Transverse colon (tissue), 4 donors: Measurements from ENCODE around the gene F2RL1. TPM values are rescaled to one million over a fixed set of nuclear protein-coding genes. Genes with fewer than 3 reads are reported as not detected.
"Not testable (repeated sequence)": the region's sequence is repeated elsewhere in the genome, so short reads cannot be mapped to it uniquely, and the experiment has no call there.

Source experiments
- DNase-seq: peaks from one replicate; pipeline ENCODE4 v3.0.0-alpha.2; 2019
- H3K27ac ChIP-seq, 4 donors: fragments of 200-600 bp; sonication (generic); 2 replicates each; pipeline ENCODE4 v1.5.1; 2016 to 2018; ENCODE audit warnings: inconsistent platforms in 4 of 4
- H3K27me3 ChIP-seq: fragments of 200-600 bp; sonication (generic); 2 replicates; pipeline ENCODE4 v1.5.1; 2017; ENCODE audit warnings: inconsistent platforms
- H3K36me3 ChIP-seq, 4 donors: fragments of 200-600 bp; sonication (generic); 2 replicates each; pipeline ENCODE4 v1.5.1; 2017 to 2019; ENCODE audit warnings: inconsistent platforms in 4 of 4
- H3K4me1 ChIP-seq, 4 donors: fragments of 200-600 bp; sonication (generic); 2 replicates each; pipeline ENCODE4 v1.5.1; 2017 to 2020; ENCODE audit warnings: inconsistent platforms in 4 of 4
- H3K4me3 ChIP-seq, 4 donors: fragments of 200-600 bp; sonication (generic); 1 replicate in 1 of 4; 2 replicates in 3 of 4; pipeline versions ENCODE4 v1.5.1 to v1.6.1; 2017 to 2019; ENCODE audit warnings: inconsistent platforms in 4 of 4
- H3K9me3 ChIP-seq, 2 donors: fragments of 200-600 bp; sonication (generic); 2 replicates each; pipeline ENCODE4 v1.5.1; 2017 to 2019; ENCODE audit warnings: inconsistent platforms in 2 of 2
- CTCF ChIP-seq, 5 experiments: fragments of 200-600 bp in 3 of 5; fragments of 450-650 bp in 2 of 5; sonication (generic) in 3 of 5; IDR thresholded peaks; 1 replicate in 2 of 5; 2 replicates in 3 of 5; pipeline ENCODE4 v1.5.1; 2016 to 2017; ENCODE audit warnings: antibody characterized with exemption in 5 of 5, inconsistent platforms in 3 of 5, mild to moderate bottlenecking in 2 of 5, moderate library complexity in 1 of 5
- EP300 ChIP-seq: sonication (generic); formaldehyde crosslinking; IDR thresholded peaks from one replicate; pipeline ENCODE4 v1.6.1; 2017; ENCODE audit warnings: antibody characterized with exemption, low read depth
- POLR2A ChIP-seq: fragments of 450-650 bp; IDR thresholded peaks from one replicate; pipeline ENCODE4 v1.6.1; 2016; ENCODE audit warnings: antibody characterized with exemption, mild to moderate bottlenecking, moderate library complexity
- POLR2AphosphoS5 ChIP-seq, 3 donors: sonication (generic); formaldehyde crosslinking; IDR thresholded peaks; one replicate each; pipeline ENCODE4 v1.6.1; 2016; ENCODE audit warnings: antibody characterized with exemption in 3 of 3
- WGBS, 2 donors: methylation state at CpG; one replicate each; pipeline ENCODE4 v1.1.5; 2018; ENCODE audit warnings: low coverage in 1 of 2; 5-methylcytosine and 5-hydroxymethylcytosine counted together
- in situ Hi-C, 4 donors: fragments of 200-750 bp; cut with MboI; loops; one replicate each; pipeline versions ENCODE4 v1.15.0 to v1.15.1; 2017; ENCODE audit warnings: low sequenced_read_pairs in 3 of 4, low pct_ligation_motif_present in 1 of 4, low pct_unique_long_range_greater_than_20kb in 1 of 4
- intact Hi-C: fragments of 100-400 bp; cut with DNase I; formaldehyde crosslinking; loops from one replicate; pipeline ENCODE4 v1.15.1; 2023; ENCODE audit warnings: low total_unique reads
- total RNA-seq, 4 donors: library from RNA; depleted of rRNA; stranded (reverse); fragments of >200 nt; gene quantifications; one replicate each; pipeline ENCODE4 v1.1.0, GENCODE V29; 2016

The F2RL1 gene
- total RNA-seq, 4 donors from 2014 or later: 38.8 to 209 (median 92.1) TPM

- DNase-seq: no peak
- 42 to 64% methylated on average over 4 of the region's 4 CpGs for WGBS, 2 donors
- no peaks in the 10 kb centered on the region for H3K9me3 ChIP-seq
- H3K27ac ChIP-seq: peak overlapping the region; percentile 88 to 93 (median 89)
- no peaks in the 10 kb centered on the region for H3K36me3 ChIP-seq
- H3K4me1 ChIP-seq: peaks cover 0 to 38% (median 29%) of the 10 kb centered on the region in 4 donors
- peaks cover 20% of the 10 kb centered on the region for H3K27me3 ChIP-seq
- H3K4me3 ChIP-seq: peak overlapping the region in 3 of 4 donors; percentile 56 to 83 (median 68)
- in situ Hi-C loops: no loop called here
- TF ChIP-seq EP300: no peak
- no peak for TF ChIP-seq POLR2AphosphoS5 (IDR thresholded peaks at IDR 0.05)
- no peak for TF ChIP-seq POLR2A
- TF ChIP-seq CTCF (IDR thresholded peaks at IDR 0.05): no peak
- intact Hi-C loops: no loop called here
These were observed 2.3 kb downstream of the F2RL1 start for GRCh38 chr5:76821136-76821535.

- Histone ChIP-seq H3K4me1 (peaks cover 0 to 46% (median 35%) of the 10 kb centered on the region in 4 donors), H3K27ac (peak overlapping the region; percentile 60 to 93 (median 88)), H3K4me3 (peak overlapping the region in 1 of 4 donors; percentile 83), H3K27me3 (peaks cover 20% of the 10 kb centered on the region)
- peak in 1 of 3 donors; percentile 17 for TF ChIP-seq POLR2AphosphoS5 (IDR thresholded peaks at IDR 0.05)
- H3K36me3 ChIP-seq, DNase-seq, H3K9me3 ChIP-seq, in situ Hi-C loops, intact Hi-C loops: not testable (repeated sequence)
- WGBS, 2 donors: 48% methylated on average over 7 of the region's 7 CpGs; no CpG with 5 or more reads in 1 of the 2 donors
These were observed 3.4 kb downstream of the F2RL1 start for GRCh38 chr5:76822105-76822731.

- in situ Hi-C loops, H3K27me3 ChIP-seq, DNase-seq, H3K9me3 ChIP-seq, H3K4me3 ChIP-seq, H3K36me3 ChIP-seq, intact Hi-C loops: not testable (repeated sequence)
- Histone ChIP-seq H3K4me1 (peaks cover 0 to 39% (median 27%) of the 10 kb centered on the region in 4 donors), H3K27ac (peak overlapping the region; percentile 47 to 66 (median 52))
These were observed 7.6 kb downstream of the F2RL1 start for GRCh38 chr5:76826416-76826815.

GRCh38 chr5:76831110-76831452, 12.3 kb downstream of the F2RL1 start:
- Histone ChIP-seq H3K4me3 (no peak overlapping the region), H3K27ac (no peak overlapping the region), H3K4me1 (peaks cover 0 to 18% (median 7%) of the 10 kb centered on the region in 4 donors), H3K9me3 (no peaks in the 10 kb centered on the region), H3K36me3 (peaks cover 0 to 8% (median 0%) of the 10 kb centered on the region in 4 donors), H3K27me3 (no peaks in the 10 kb centered on the region)
- intact Hi-C loops (no loop called here), in situ Hi-C loops (no loop called here)
- TF ChIP-seq POLR2AphosphoS5 (IDR thresholded peaks at IDR 0.05) (no peak), POLR2A (no peak), EP300 (no peak), CTCF (IDR thresholded peaks at IDR 0.05) (no peak)
- DNase-seq: no peak
- whole genome bisulfite sequencing, 2 donors: 22 to 40% methylated on average over 2 of the region's 2 CpGs

GRCh38 chr5:76836181-76836580, 17.4 kb downstream of the F2RL1 start:
- Histone ChIP-seq H3K27ac (no peak overlapping the region), H3K9me3 (no peaks in the 10 kb centered on the region), H3K27me3 (no peaks in the 10 kb centered on the region), H3K4me3 (no peak overlapping the region), H3K36me3 (peaks cover 0 to 8% (median 0%) of the 10 kb centered on the region in 4 donors), H3K4me1 (peaks cover 0 to 25% (median 10%) of the 10 kb centered on the region in 4 donors)
- intact Hi-C loops: no loop called here
- no peak for DNase-seq
- whole genome bisulfite sequencing, 2 donors: 66 to 78% methylated on average over 2 of the region's 2 CpGs
- TF ChIP-seq POLR2A: no peak
- no peak for TF ChIP-seq EP300
- no peak for TF ChIP-seq POLR2AphosphoS5 (IDR thresholded peaks at IDR 0.05)
- no peak for TF ChIP-seq CTCF (IDR thresholded peaks at IDR 0.05)
- in situ Hi-C loops: no loop called here
